Spinal cord (tissue), 10 donors: ENCODE data around the gene EMC10. TPM values are rescaled to one million over a fixed set of nuclear protein-coding genes. Genes with fewer than 3 reads are reported as not detected.

Source experiments
- DNase-seq, 6 donors: peaks; one replicate each; pipeline versions ENCODE4 v3.0.0 to v3.0.0-alpha.2; 2013 to 2015; ENCODE audit warnings: low spot score in 6 of 6, low read depth in 4 of 6
- H3K27ac ChIP-seq: one replicate; pipeline ENCODE4 v1.5.1; 2013; ENCODE audit warnings: low read depth, low read length, control low read depth
- H3K27me3 ChIP-seq: one replicate; pipeline ENCODE4 v1.6.1; 2013; ENCODE audit warnings: low read length; ENCODE audit not compliant: control insufficient read depth, insufficient read depth
- H3K36me3 ChIP-seq: one replicate; pipeline ENCODE4 v1.6.1; 2013; ENCODE audit warnings: low read length; ENCODE audit not compliant: control insufficient read depth, insufficient read depth
- H3K4me1 ChIP-seq: one replicate; pipeline ENCODE4 v1.6.1; 2013; ENCODE audit warnings: low read length; ENCODE audit not compliant: control insufficient read depth, insufficient read depth
- H3K4me3 ChIP-seq: one replicate; pipeline ENCODE4 v1.5.1; 2013; ENCODE audit warnings: low read depth, low read length, control low read depth
- H3K9me3 ChIP-seq: one replicate; pipeline ENCODE4 v1.6.1; 2013; ENCODE audit warnings: low read length; ENCODE audit not compliant: control insufficient read depth, insufficient read depth
- WGBS: methylation state at CpG from one replicate; pipeline ENCODE4 v1.1.5; 2013; ENCODE audit warnings: missing lambda C conversion rate; ENCODE audit not compliant: insufficient coverage; 5-methylcytosine and 5-hydroxymethylcytosine counted together
- polyA plus RNA-seq, 2 donors: library from polyadenylated mRNA; unstranded; fragments of 120-200 nt; gene quantifications; one replicate each; pipeline ENCODE4 v1.2.1, GENCODE V29; 2013; ENCODE audit not compliant: insufficient read length in 2 of 2
- total RNA-seq, 2 donors: library from RNA; depleted of rRNA in 1 of 2; stranded (reverse); fragments of 120-200 nt in 1 of 2; fragments of >200 nt in 1 of 2; gene quantifications; one replicate each; pipeline versions ENCODE4 v1.2.3 to v1.2.4, GENCODE V29; 2013 to 2014
- donor health status: healthy.

Gene EMC10
- total and polyA plus RNA-seq, 4 donors: 78.4 to 267 (median 220) TPM

DNA sequence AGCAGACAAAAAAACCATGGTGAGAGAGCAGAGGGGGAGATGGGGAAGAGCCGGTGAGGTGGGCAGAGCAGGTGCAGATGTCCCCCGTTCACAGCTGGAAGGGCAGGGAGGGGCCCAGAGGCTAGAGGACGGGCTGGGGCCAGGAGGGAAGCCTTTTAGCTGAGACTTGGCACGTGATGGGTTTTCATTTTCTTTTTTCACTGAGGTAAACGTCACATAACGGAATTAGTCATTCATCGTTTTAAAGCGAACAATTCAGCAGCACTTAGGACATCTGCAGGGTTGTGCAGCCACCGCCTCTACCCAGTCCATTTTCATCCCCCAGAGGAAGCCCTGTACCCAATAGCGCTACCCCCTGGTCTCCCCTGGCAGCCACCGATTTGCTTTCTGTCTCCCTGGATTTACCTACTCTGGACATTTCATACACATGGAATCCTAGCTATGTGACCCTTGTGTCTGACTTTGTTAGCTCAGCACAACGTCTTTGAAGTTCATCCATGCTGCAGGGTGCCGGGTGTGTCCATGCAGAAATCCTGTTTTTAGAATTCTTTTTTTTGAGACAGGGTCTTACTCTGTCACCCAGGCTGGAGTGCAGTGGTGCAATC, 16.0 kb upstream of the EMC10 start:
- Histone ChIP-seq H3K27me3 (peaks cover 16% of the 10 kb centered on the region), H3K4me3 (no peak overlapping the region), H3K27ac (no peak overlapping the region), H3K4me1 (peaks cover 5% of the 10 kb centered on the region), H3K36me3 (peaks cover 6% of the 10 kb centered on the region), H3K9me3 (no peaks in the 10 kb centered on the region)
- no peak for DNase-seq
- 47% methylated on average over 13 of the region's 13 CpGs for WGBS

DNA sequence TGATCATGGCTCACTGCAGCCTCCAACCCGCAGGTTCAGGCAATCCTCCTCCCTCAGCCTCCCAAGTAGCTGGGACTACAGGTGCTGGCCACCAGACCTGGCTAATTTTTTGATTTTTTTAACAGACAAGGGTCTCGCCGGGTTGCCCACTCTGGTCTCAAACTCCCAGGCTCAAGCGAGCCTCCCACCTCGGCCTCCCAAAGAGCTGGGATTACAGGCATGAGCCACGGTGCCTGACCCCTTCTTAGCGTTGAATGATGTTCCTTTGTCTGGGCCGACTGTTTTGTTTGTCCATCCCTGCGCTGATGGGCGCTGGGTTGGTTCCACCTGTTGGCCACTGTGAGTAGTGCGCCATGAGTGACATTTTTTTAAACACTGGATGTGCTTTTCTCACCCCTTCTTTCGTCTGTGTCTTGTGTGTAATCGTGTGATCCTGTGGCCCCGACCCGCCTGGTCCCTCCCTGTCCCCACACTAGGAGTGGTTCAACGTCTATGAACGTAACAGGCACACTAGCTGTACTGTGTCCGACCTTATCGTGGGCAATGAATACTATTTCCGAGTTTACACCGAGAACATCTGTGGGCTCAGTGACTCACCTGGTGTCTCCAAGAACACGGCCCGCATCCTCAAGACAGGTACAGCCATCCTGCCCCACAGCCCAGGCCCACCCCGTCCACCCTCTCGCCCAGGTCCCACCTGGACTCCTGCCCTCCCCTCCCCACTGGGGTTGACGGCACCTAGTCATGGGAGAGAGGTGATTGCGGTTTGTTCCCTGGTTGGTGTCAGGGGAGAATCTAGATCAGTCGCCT, 15.0 kb upstream of the EMC10 start:
- DNase-seq: peak in 5 of 6 donors; percentile 23 to 79 (median 35)
- H3K4me1 ChIP-seq: peaks cover 10% of the 10 kb centered on the region
- H3K9me3 ChIP-seq: no peaks in the 10 kb centered on the region
- 30% methylated on average over 18 of the region's 28 CpGs for WGBS
- no peak overlapping the region for H3K27ac ChIP-seq
- H3K27me3 ChIP-seq: peaks cover 16% of the 10 kb centered on the region
- peaks cover 7% of the 10 kb centered on the region for H3K36me3 ChIP-seq
- no peak overlapping the region for H3K4me3 ChIP-seq

DNA sequence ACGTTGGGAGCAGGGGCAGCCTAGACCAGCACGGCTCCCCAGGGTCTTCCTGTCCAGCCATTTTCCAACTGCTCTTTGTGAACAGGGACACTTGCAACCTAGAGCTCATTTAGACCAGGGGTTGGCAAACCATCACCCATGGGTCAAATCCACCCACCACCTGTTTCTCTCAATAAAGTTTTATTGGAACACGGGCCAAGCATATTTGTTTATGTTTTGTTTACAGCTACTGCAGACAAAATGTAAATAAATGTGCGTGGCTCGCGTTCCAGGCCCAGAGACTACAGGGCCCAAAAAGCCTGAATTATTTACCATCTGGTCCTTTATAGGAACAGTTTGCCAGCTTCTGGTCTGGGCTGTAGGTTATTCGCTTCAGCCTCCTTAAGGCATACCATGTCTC, 13.3 kb upstream of the EMC10 start:
- H3K4me3 ChIP-seq: no peak overlapping the region
- peaks cover 11% of the 10 kb centered on the region for H3K27me3 ChIP-seq
- DNase-seq: no peak
- H3K9me3 ChIP-seq: no peaks in the 10 kb centered on the region
- H3K36me3 ChIP-seq: peaks cover 9% of the 10 kb centered on the region
- H3K27ac ChIP-seq: no peak overlapping the region
- H3K4me1 ChIP-seq: peaks cover 17% of the 10 kb centered on the region
- WGBS: 81% methylated on average over 7 of the region's 7 CpGs

DNA sequence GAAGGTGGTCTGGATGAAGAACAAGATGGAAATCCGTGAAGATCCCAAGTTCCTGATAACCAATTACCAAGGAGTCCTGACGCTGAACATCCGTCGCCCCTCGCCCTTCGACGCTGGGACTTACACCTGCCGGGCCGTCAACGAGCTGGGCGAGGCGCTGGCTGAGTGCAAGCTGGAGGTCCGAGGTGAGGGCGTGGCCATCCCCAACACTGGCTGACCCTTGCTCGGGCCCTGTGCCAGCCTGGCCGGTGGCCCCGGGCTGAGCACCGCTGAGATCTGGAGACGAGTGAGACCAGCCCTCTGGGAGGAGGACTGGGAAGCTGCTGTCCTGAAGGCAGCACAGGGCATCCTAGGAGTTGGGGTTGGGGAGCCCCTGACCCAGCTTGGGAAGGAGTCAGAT, 12.0 kb upstream of the EMC10 start:
- Histone ChIP-seq H3K27me3 (peaks cover 3% of the 10 kb centered on the region), H3K27ac (no peak overlapping the region), H3K9me3 (no peaks in the 10 kb centered on the region), H3K36me3 (peaks cover 9% of the 10 kb centered on the region), H3K4me1 (peaks cover 12% of the 10 kb centered on the region), H3K4me3 (no peak overlapping the region)
- 92% methylated on average over 19 of the region's 19 CpGs for WGBS
- DNase-seq: no peak

DNA sequence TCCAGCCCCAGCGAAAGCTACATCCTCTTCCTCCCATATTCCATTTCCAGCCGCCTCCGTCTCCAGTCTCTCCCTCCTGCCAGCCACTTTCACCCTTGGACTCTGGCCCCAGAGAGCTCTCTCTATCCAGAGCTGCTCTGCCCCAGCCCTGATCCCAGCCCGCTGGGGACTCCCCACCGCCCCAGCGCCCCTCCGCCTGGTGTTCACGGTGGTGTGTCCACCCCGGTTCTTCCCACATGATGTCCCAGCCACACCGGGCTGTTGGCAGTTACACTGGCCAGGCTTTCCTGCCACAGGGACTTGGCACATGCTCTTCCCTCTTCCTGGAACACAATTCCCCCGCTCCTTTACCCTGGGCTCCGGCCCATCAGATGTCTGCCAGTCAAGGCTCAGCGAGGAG, 11.3 kb upstream of the EMC10 start:
- no peak overlapping the region for H3K27ac ChIP-seq

DNA sequence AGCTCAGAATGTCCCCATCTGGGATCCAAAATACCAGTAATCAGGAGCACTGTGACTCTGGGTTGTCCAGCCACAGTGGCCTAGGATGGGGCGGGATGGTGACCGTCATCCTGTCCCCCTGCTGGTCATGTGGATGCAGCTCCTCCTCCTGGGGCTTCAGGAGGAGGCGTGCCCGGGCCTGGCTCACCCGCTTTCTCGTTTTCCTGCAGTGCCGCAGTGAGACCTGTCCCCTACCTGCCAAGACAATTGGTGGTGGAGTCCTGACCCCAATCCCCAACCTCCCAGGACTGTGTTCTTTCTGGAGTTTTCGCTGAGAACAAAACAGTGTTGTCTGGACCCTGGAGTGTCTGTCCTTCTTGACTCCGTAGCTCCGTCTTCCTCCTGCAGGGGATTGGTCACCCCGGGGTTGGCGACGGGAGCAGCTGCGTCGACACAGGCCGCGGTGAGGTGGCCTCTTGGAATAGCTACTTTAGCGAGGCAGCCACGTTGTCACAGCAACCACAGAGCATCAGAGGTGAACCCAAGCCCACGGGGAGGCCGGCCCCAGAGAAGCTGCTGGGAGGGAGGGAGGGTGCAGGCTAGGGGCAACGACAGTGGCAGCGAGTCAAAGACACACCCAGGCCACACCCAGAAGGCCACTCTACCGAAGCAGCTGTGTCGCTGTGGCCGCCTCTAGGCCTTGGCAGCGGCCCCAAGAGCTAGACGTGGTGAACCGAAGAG, 10.2 kb upstream of the EMC10 start:
- Histone ChIP-seq H3K27me3 (no peaks in the 10 kb centered on the region), H3K9me3 (no peaks in the 10 kb centered on the region), H3K4me1 (peaks cover 12% of the 10 kb centered on the region), H3K36me3 (peaks cover 9% of the 10 kb centered on the region), H3K4me3 (no peak overlapping the region), H3K27ac (no peak overlapping the region)
- 25% methylated on average over 26 of the region's 29 CpGs for WGBS
- peak in 1 of 6 donors; percentile 31 for DNase-seq

More for the DNA sequence above, 11.3 kb upstream of the EMC10 start:
- Histone ChIP-seq H3K27me3 (peaks cover 1% of the 10 kb centered on the region), H3K4me1 (peaks cover 12% of the 10 kb centered on the region), H3K36me3 (peaks cover 9% of the 10 kb centered on the region), H3K4me3 (no peak overlapping the region), H3K9me3 (no peaks in the 10 kb centered on the region)
- DNase-seq: no peak
- 91% methylated on average over 13 of the region's 13 CpGs for WGBS

DNA sequence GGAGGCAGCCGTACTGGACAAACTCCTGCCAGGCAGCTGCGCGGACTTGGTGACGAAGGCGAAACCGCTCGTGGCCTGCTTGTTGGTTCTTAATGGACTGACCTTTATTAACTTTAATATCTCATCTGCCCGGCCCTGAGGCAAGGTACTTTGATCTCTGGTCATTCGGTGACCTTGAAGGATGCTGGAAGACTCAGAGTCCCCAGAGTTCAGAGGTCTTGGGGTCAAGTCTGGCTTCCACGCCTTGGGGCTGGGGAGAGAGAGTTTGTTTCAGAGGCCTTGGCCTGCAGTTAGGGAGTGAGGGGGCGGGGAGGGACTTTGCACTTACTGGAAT, 9.6 kb upstream of the EMC10 start:
- DNase-seq: no peak
- Histone ChIP-seq H3K27ac (no peak overlapping the region), H3K27me3 (no peaks in the 10 kb centered on the region), H3K4me3 (no peak overlapping the region), H3K4me1 (peaks cover 12% of the 10 kb centered on the region), H3K9me3 (no peaks in the 10 kb centered on the region), H3K36me3 (peaks cover 9% of the 10 kb centered on the region)
- WGBS: 59% methylated on average over 4 of the region's 11 CpGs

DNA sequence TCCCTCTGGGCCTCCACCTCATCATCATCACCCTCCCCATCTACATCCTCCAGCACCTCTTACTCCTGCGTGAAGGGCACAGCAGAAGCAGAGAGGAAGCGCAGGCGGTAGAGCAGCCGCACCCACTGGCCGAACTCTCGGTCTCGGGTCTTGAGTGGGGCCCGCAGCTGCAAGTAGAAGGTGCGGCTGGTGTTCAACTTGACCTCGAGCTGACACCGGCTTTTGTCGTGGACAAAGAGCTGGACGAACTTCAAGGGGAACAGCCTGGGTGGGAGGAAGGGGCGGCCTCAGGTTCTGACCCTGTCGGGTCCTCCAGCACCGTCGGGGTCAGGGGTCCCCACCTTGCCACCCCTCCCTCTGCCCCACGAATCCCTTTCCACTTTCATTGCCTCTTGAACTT, 8.7 kb upstream of the EMC10 start:
- H3K27me3 ChIP-seq: no peaks in the 10 kb centered on the region
- 77% methylated on average over 18 of the region's 18 CpGs for WGBS
- peaks cover 12% of the 10 kb centered on the region for H3K4me1 ChIP-seq
- H3K36me3 ChIP-seq: peaks cover 9% of the 10 kb centered on the region
- H3K4me3 ChIP-seq: no peak overlapping the region
- H3K9me3 ChIP-seq: no peaks in the 10 kb centered on the region
- H3K27ac ChIP-seq: no peak overlapping the region
- DNase-seq: no peak

DNA sequence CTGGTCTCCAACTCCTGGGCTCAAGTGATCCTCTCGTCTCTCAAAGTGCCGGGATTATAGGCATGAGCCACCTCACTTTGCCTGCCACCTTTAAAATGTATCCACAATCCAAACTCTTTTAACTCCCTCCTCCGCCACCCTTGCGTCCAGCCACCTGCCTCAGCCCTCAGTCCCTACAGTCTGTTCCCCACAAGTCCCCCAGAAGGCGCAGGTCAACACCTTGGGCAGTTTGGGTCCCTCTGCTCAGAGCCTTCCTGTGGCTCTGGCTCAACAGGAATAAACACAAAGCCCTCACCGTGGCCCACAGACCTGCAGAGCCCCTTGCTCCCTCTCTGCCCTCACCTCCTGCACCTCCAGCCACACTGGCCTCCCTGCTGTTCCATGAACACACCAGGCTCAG, 7.5 kb upstream of the EMC10 start:
- no peaks in the 10 kb centered on the region for H3K9me3 ChIP-seq
- 94% methylated on average over 6 of the region's 6 CpGs for WGBS

More for the DNA sequence above, 7.5 kb upstream of the EMC10 start:
- H3K36me3 ChIP-seq: peaks cover 9% of the 10 kb centered on the region
- DNase-seq: no peak
- no peak overlapping the region for H3K27ac ChIP-seq
- peaks cover 12% of the 10 kb centered on the region for H3K4me1 ChIP-seq
- H3K4me3 ChIP-seq: no peak overlapping the region
- no peaks in the 10 kb centered on the region for H3K27me3 ChIP-seq
